ENCODE results near the gene PTPRN2.

PTPRN2 gene

GRCh38 chr7:158025686-158026600 lies 561.7 kb downstream of the PTPRN2 start:
- no peak for TF ChIP-seq JUND (IDR thresholded peaks at IDR 0.05; ENCODE audit: low read depth)
- no peak for DNase-seq (ENCODE audit: low read depth in 1 of 2, low spot score in 1 of 2)
- in situ Hi-C loops (cut with HindIII; ENCODE audit: low pct_unique_long_range_greater_than_20kb, low sequenced_read_pairs), result no loop called here

GRCh38 chr7:158024881-158025280 lies 562.7 kb downstream of the PTPRN2 start:
- in situ Hi-C loops (cut with HindIII; ENCODE audit: low pct_unique_long_range_greater_than_20kb, low sequenced_read_pairs), result no loop called here
- TF ChIP-seq JUND (IDR thresholded peaks at IDR 0.05; ENCODE audit: low read depth), result no peak
- DNase-seq (ENCODE audit: low read depth in 1 of 2, low spot score in 1 of 2), result no peak

- DNase-seq (ENCODE audit: low read depth in 1 of 2, low spot score in 1 of 2), result no peak
- in situ Hi-C loops (cut with HindIII; ENCODE audit: low pct_unique_long_range_greater_than_20kb, low sequenced_read_pairs), result no loop called here
- TF ChIP-seq JUND (IDR thresholded peaks at IDR 0.05; ENCODE audit: low read depth), result no peak
These were observed 563.3 kb downstream of the PTPRN2 start for GRCh38 chr7:158024351-158024715.

GRCh38 chr7:158023681-158024350 lies 563.8 kb downstream of the PTPRN2 start:
- in situ Hi-C loops (cut with HindIII; ENCODE audit: low pct_unique_long_range_greater_than_20kb, low sequenced_read_pairs), result no loop called here
- TF ChIP-seq JUND (IDR thresholded peaks at IDR 0.05; ENCODE audit: low read depth), result no peak
- no peak for DNase-seq (ENCODE audit: low read depth in 1 of 2, low spot score in 1 of 2)

GRCh38 chr7:158023157-158023556 lies 564.5 kb downstream of the PTPRN2 start:
- in situ Hi-C loops (cut with HindIII; ENCODE audit: low pct_unique_long_range_greater_than_20kb, low sequenced_read_pairs), result no loop called here
- TF ChIP-seq JUND (IDR thresholded peaks at IDR 0.05; ENCODE audit: low read depth), result no peak
- no peak for DNase-seq (ENCODE audit: low read depth in 1 of 2, low spot score in 1 of 2)

GRCh38 chr7:158022601-158023000 lies 565.0 kb downstream of the PTPRN2 start:
- no peak for TF ChIP-seq JUND (IDR thresholded peaks at IDR 0.05; ENCODE audit: low read depth)
- no peak for DNase-seq (ENCODE audit: low read depth in 1 of 2, low spot score in 1 of 2)
- in situ Hi-C loops (cut with HindIII; ENCODE audit: low pct_unique_long_range_greater_than_20kb, low sequenced_read_pairs), result no loop called here

GRCh38 chr7:158021836-158022235 lies 565.8 kb downstream of the PTPRN2 start:
- no peak for TF ChIP-seq JUND (IDR thresholded peaks at IDR 0.05; ENCODE audit: low read depth)
- no peak for DNase-seq (ENCODE audit: low read depth in 1 of 2, low spot score in 1 of 2)
- in situ Hi-C loops (cut with HindIII; ENCODE audit: low pct_unique_long_range_greater_than_20kb, low sequenced_read_pairs), result no loop called here

- in situ Hi-C loops (cut with HindIII; ENCODE audit: low pct_unique_long_range_greater_than_20kb, low sequenced_read_pairs), result no loop called here
- TF ChIP-seq JUND (IDR thresholded peaks at IDR 0.05; ENCODE audit: low read depth), result no peak
- DNase-seq (ENCODE audit: low read depth in 1 of 2, low spot score in 1 of 2), result no peak
These were observed 566.9 kb downstream of the PTPRN2 start for GRCh38 chr7:158020706-158021095.

- TF ChIP-seq JUND (IDR thresholded peaks at IDR 0.05; ENCODE audit: low read depth), result no peak
- DNase-seq (ENCODE audit: low read depth in 1 of 2, low spot score in 1 of 2), result no peak
- in situ Hi-C loops (cut with HindIII; ENCODE audit: low pct_unique_long_range_greater_than_20kb, low sequenced_read_pairs), result no loop called here
These were observed 567.6 kb downstream of the PTPRN2 start for GRCh38 chr7:158019726-158020705.

- no peak for DNase-seq (ENCODE audit: low read depth in 1 of 2, low spot score in 1 of 2)
- TF ChIP-seq JUND (IDR thresholded peaks at IDR 0.05; ENCODE audit: low read depth), result no peak
- in situ Hi-C loops (cut with HindIII; ENCODE audit: low pct_unique_long_range_greater_than_20kb, low sequenced_read_pairs), result no loop called here
These were observed 568.5 kb downstream of the PTPRN2 start for GRCh38 chr7:158018971-158019645.

GRCh38 chr7:158018098-158018762 lies 569.4 kb downstream of the PTPRN2 start:
- in situ Hi-C loops (cut with HindIII; ENCODE audit: low pct_unique_long_range_greater_than_20kb, low sequenced_read_pairs), result no loop called here
- TF ChIP-seq JUND (IDR thresholded peaks at IDR 0.05; ENCODE audit: low read depth), result no peak
- DNase-seq (ENCODE audit: low read depth in 1 of 2, low spot score in 1 of 2), result no peak

Measured in T47D (cell line).